GM18861 (cell line): Measurements from ENCODE around the gene SMIM27.
"Not testable (repeated sequence)": the region's sequence is repeated elsewhere in the genome, so short reads cannot be mapped to it uniquely, and the experiment has no call there.

Experiments
- ATAC-seq: cut with Tn5 transposase; IDR thresholded peaks from one replicate; pipeline ENCODE4 v1.9.1; 2021; ENCODE audit not compliant: unreplicated experiment

The SMIM27 gene

GRCh38 chr9:32552172-32552872 is at the start of gene SMIM27, which contains the start of gene TOPORS:
Gene SMIM27, plus strand, starts transcription at chr9:32552327. Its CDS starts 108 bp downstream, at chr9:32552435.
Gene TOPORS, minus strand, starts transcription at chr9:32552586. Its CDS starts 150 bp downstream, at chr9:32552436.
- peak; percentile 68 for ATAC-seq

- no peak for ATAC-seq
Observed at GRCh38 chr9:32502464-32502863, 49.7 kb upstream of the SMIM27 start.

GRCh38 chr9:32503008-32503407 is 49.1 kb upstream of the SMIM27 start:
- ATAC-seq: no peak

- ATAC-seq: no peak
Observed at GRCh38 chr9:32508728-32509127, 43.4 kb upstream of the SMIM27 start.

- no peak for ATAC-seq
Observed at GRCh38 chr9:32516241-32516640, 35.9 kb upstream of the SMIM27 start.

- ATAC-seq: no peak
Observed at GRCh38 chr9:32518276-32518675, 33.9 kb upstream of the SMIM27 start.

GRCh38 chr9:32523910-32524309 is 28.2 kb upstream of the SMIM27 start:
- ATAC-seq: no peak

GRCh38 chr9:32524558-32524891 is 27.6 kb upstream of the SMIM27 start:
- not testable (repeated sequence) for ATAC-seq

- no peak for ATAC-seq
Observed at GRCh38 chr9:32524892-32525708, 27.0 kb upstream of the SMIM27 start.

GRCh38 chr9:32525709-32526030 is 26.5 kb upstream of the SMIM27 start:
- no peak for ATAC-seq

GRCh38 chr9:32526041-32526706 is 26.0 kb upstream of the SMIM27 start, which contains the start of gene RIGI:
Gene RIGI, minus strand, starts transcription at chr9:32526196. Its CDS starts 30 bp downstream, at chr9:32526166.
- ATAC-seq: peak; percentile 58

GRCh38 chr9:32526707-32527048 is 25.4 kb upstream of the SMIM27 start:
- ATAC-seq: peak; percentile 1

GRCh38 chr9:32533336-32533735 is 18.8 kb upstream of the SMIM27 start:
- ATAC-seq: no peak

- ATAC-seq: no peak
Observed at GRCh38 chr9:32533816-32534215, 18.3 kb upstream of the SMIM27 start.

- ATAC-seq: no peak
Observed at GRCh38 chr9:32543047-32543446, 9.1 kb upstream of the SMIM27 start.

GRCh38 chr9:32545884-32546283 is 6.2 kb upstream of the SMIM27 start:
- ATAC-seq: no peak

GRCh38 chr9:32548213-32548612 is 3.9 kb upstream of the SMIM27 start:
- ATAC-seq: not testable (repeated sequence)

- no peak for ATAC-seq
Observed at GRCh38 chr9:32550150-32550561, 2.0 kb upstream of the SMIM27 start.

- peak; percentile 58 for ATAC-seq
Observed at GRCh38 chr9:32550562-32551275, 1.4 kb upstream of the SMIM27 start.

GRCh38 chr9:32551276-32552051 is 663 bp upstream of the SMIM27 start:
- ATAC-seq: peak; percentile 3
